ENCODE results near the gene ITIH2.

The ITIH2 gene

DNA sequence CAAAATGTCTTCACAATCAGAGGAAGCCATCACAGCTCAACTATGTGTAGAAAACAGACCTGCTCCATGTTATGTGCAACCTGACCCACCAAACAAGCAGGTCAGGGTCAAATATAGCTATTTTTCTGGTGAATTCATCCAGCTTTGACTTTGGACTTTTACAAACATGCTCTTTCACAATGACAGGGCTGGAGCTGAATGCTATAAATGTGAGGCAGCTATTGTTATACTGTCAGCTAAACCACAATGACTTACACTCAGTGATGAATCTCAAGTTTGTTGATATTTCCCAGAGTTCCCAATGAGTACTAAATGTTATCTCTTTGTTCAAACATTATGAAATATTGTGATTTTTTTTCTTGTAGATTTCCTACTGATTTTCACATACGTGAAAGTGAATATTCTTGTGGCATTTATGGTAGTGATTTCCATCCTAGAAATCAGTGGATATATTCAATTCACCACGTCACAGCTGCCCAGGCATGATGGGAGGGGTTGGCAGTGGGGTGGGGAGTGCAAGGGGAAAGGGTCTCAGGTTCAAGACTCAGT lies 2.5 kb upstream of the ITIH2 start:
- WGBS = 98% methylated on average over 2 of the region's 2 CpGs
- no peak overlapping the region for H3K4me3 ChIP-seq (ENCODE audit: low read length)

DNA sequence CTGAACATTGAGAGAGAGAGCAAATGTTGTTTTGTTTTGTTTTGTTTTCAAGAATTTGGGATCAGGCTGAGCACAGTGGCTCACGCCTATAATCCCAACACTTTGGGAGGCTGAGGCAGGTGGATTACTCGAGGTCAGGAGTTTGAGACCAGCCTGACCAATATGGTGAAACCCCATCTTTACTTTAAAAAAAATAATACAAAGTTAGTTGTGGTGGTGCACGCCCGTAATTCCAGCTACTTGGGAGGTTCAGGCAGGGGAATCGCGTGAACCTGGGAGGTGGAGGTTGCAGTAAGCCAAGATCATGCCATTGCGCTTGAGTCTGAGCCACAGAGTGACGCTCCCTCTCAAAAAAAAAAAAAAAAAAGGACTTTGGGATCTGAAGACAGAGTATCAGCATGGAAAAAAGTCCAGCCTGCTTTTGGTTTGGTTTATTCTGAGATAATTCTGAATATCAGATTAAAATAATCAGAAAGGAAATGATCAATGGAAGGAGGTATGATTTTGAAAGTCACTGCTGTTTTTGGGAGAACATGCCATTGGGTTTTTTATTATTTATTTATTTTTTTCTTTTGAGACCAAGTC lies 1.9 kb upstream of the ITIH2 start:
- WGBS = 90% methylated on average over 7 of the region's 8 CpGs
- no peaks in the 10 kb centered on the region for H3K27me3 ChIP-seq (ENCODE audit: insufficient read depth, low read length)
- H3K36me3 ChIP-seq (ENCODE audit: insufficient read depth, low read length) = no peaks in the 10 kb centered on the region
- H3K27ac ChIP-seq (ENCODE audit: low read depth, low read length) = no peak overlapping the region
- H3K4me1 ChIP-seq (ENCODE audit: insufficient read depth, low read length) = no peaks in the 10 kb centered on the region
- no peaks in the 10 kb centered on the region for H3K9me3 ChIP-seq (ENCODE audit: insufficient read depth, low read depth, low read length)
- no peak overlapping the region for H3K9ac ChIP-seq (ENCODE audit: low read depth, low read length)
- H3K4me3 ChIP-seq (ENCODE audit: low read length) = no peak overlapping the region

More for the DNA sequence above, 2.5 kb upstream of the ITIH2 start:
- Histone ChIP-seq H3K27ac (ENCODE audit: low read depth, low read length) (no peak overlapping the region), H3K9ac (ENCODE audit: low read depth, low read length) (no peak overlapping the region), H3K9me3 (ENCODE audit: insufficient read depth, low read depth, low read length) (no peaks in the 10 kb centered on the region), H3K27me3 (ENCODE audit: insufficient read depth, low read length) (no peaks in the 10 kb centered on the region), H3K36me3 (ENCODE audit: insufficient read depth, low read length) (no peaks in the 10 kb centered on the region), H3K4me1 (ENCODE audit: insufficient read depth, low read length) (no peaks in the 10 kb centered on the region)

DNA sequence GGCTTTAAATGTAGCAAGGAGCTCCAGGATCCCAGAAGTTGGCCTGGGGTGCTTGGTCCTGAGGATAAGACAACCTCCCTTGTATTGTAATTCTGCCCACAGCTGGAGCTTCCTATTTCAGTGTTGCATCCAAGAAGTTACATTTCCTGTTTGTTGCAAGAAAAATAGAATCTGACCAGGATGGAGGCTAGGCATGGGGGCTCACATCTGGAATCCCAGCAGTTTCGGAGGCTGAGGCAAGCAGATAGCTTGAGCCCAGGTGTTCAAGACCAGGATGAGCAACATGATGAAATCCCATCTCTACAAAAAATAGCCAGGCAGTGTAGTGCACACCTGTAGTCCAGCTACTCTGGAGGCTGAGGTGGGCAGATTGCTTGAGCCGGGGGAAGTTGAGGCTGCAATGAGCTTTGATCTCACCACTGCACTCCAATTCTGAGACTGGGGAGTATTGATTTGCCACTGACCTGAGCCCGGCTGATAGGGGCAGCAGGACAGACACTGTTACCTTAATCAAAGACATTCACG lies 766 bp upstream of the ITIH2 start:
- H3K4me1 ChIP-seq (ENCODE audit: insufficient read depth, low read length) = no peaks in the 10 kb centered on the region
- no peak overlapping the region for H3K9ac ChIP-seq (ENCODE audit: low read depth, low read length)
- WGBS = 92% methylated on average over 4 of the region's 4 CpGs
- no peaks in the 10 kb centered on the region for H3K9me3 ChIP-seq (ENCODE audit: insufficient read depth, low read depth, low read length)
- no peak overlapping the region for H3K27ac ChIP-seq (ENCODE audit: low read depth, low read length)
- no peak overlapping the region for H3K4me3 ChIP-seq (ENCODE audit: low read length)
- H3K27me3 ChIP-seq (ENCODE audit: insufficient read depth, low read length) = no peaks in the 10 kb centered on the region
- H3K36me3 ChIP-seq (ENCODE audit: insufficient read depth, low read length) = no peaks in the 10 kb centered on the region

DNA sequence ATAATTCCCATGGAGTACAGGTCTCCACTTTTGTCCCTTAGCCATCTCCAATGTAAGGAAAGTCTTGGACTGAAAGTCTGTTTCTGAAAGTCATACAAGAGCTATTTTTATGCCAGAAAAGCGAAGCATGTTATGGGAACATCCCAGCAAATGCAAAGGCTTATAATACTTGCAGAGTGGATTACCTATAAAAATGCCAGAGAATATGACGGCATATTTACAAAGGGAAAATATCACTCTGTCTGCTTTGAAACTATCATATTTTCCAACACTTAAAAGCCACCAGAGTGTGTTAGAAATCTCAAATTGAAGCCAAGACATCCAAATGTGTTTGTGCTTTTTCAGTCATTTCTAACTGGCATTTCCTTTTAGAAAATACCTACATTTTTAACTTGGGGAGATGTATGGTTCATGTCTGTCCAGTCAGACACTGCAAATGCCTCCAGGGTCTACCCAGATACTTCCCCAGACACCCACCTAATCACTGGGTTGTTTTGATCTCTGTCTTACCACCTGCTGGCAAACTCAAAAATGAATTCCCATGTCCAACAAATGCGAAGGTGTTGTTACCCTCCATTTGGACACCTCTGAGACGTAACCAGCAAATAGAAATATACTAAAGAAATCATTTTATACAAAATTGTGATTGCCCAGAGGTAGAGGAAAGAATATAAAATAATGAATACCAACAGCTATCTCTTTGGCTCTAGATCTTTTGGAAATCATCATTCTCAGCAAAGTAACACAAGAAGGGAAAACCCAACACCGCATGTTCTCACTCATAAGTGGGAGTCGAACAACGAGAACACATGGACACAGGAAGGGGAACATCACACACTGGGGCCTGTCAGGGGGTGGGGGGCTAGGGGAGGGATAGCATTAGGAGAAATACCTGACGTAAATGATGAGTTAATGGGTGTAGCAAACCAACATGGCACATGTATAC lies 1.2 kb downstream of the ITIH2 start:
- WGBS = 93% methylated on average over 6 of the region's 8 CpGs

DNA sequence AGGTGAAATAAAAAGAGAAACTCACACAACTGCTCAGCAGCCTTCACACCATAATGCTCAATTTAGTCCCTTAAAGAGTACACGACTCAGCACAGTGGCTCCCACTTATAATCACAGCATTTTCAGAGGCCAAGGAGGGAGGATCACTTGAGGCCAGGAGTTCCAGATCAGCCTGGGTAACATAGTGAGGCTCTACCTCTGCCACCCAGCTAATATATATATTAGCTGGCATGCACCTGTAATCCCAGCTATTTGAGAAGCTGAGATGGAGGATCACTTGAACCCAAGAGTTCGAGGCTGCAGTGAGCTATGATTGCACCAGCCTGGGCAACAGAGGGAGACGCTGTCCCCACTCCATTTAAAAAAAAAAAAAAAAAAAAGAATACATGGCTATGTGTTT lies 2.2 kb downstream of the ITIH2 start:
- Histone ChIP-seq H3K36me3 (ENCODE audit: insufficient read depth, low read length) (no peaks in the 10 kb centered on the region), H3K9ac (ENCODE audit: low read depth, low read length) (no peak overlapping the region), H3K27me3 (ENCODE audit: insufficient read depth, low read length) (no peaks in the 10 kb centered on the region), H3K4me3 (ENCODE audit: low read length) (no peak overlapping the region), H3K9me3 (ENCODE audit: insufficient read depth, low read depth, low read length) (no peaks in the 10 kb centered on the region), H3K4me1 (ENCODE audit: insufficient read depth, low read length) (no peaks in the 10 kb centered on the region), H3K27ac (ENCODE audit: low read depth, low read length) (no peak overlapping the region)
- 92% methylated on average over 2 of the region's 3 CpGs for WGBS

More for the DNA sequence above, 1.2 kb downstream of the ITIH2 start:
- Histone ChIP-seq H3K9ac (ENCODE audit: low read depth, low read length) (no peak overlapping the region), H3K36me3 (ENCODE audit: insufficient read depth, low read length) (no peaks in the 10 kb centered on the region), H3K4me1 (ENCODE audit: insufficient read depth, low read length) (no peaks in the 10 kb centered on the region), H3K27ac (ENCODE audit: low read depth, low read length) (no peak overlapping the region), H3K4me3 (ENCODE audit: low read length) (no peak overlapping the region), H3K27me3 (ENCODE audit: insufficient read depth, low read length) (no peaks in the 10 kb centered on the region), H3K9me3 (ENCODE audit: insufficient read depth, low read depth, low read length) (no peaks in the 10 kb centered on the region)

DNA sequence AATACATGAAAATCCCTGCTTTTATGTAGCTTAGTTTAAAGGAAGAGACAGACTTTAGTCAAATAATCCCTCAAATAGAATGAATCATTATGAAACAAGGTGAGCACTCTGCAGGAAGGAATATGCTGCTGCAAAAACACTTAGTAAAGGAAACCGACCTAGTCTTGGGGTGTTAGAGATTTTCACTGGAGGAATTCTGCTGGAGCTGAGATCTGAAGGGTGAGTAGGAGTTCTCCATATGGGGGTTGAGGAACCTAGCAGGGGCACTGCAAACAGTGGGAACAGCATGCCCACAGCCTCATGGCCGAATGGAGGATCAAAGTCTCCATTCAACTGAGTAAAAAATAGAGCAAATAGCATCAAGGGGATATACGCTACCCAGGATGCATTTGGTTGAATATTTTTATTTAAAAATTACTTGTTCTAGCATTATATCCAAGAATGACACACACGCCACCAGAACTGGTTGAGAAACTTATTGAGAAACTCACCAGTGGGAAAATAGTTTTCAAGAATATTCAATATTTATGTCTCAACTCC lies 3.5 kb downstream of the ITIH2 start:
- H3K4me1 ChIP-seq (ENCODE audit: insufficient read depth, low read length) = no peaks in the 10 kb centered on the region
- H3K27ac ChIP-seq (ENCODE audit: low read depth, low read length) = no peak overlapping the region
- 85% methylated on average over 2 of the region's 4 CpGs for WGBS
- no peaks in the 10 kb centered on the region for H3K36me3 ChIP-seq (ENCODE audit: insufficient read depth, low read length)
- no peaks in the 10 kb centered on the region for H3K9me3 ChIP-seq (ENCODE audit: insufficient read depth, low read depth, low read length)
- no peaks in the 10 kb centered on the region for H3K27me3 ChIP-seq (ENCODE audit: insufficient read depth, low read length)
- H3K4me3 ChIP-seq (ENCODE audit: low read length) = no peak overlapping the region
- H3K9ac ChIP-seq (ENCODE audit: low read depth, low read length) = no peak overlapping the region

DNA sequence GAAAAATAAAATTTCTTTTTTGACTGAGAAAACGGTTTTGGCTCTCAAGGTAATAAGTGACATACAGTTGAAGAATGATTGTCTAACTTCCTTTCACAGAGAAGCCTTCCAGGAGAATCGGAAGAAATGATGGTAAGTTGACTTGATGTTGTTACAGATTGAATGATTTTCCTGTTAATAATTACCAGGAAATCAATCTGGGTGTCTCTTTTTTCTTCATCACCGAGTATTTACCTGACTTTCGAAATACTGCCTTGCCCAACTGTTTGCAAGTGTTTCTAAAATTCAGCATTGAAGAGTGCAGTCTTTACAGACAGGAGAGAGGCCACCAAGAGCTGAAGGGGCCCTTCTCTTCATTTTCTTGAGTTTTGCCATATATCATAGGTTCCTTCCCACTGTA lies 4.0 kb downstream of the ITIH2 start:
- Histone ChIP-seq H3K27me3 (ENCODE audit: insufficient read depth, low read length) (no peaks in the 10 kb centered on the region), H3K4me3 (ENCODE audit: low read length) (no peak overlapping the region), H3K9ac (ENCODE audit: low read depth, low read length) (no peak overlapping the region), H3K36me3 (ENCODE audit: insufficient read depth, low read length) (no peaks in the 10 kb centered on the region), H3K27ac (ENCODE audit: low read depth, low read length) (no peak overlapping the region), H3K9me3 (ENCODE audit: insufficient read depth, low read depth, low read length) (no peaks in the 10 kb centered on the region), H3K4me1 (ENCODE audit: insufficient read depth, low read length) (no peaks in the 10 kb centered on the region)
- WGBS = 96% methylated on average over 4 of the region's 4 CpGs

DNA sequence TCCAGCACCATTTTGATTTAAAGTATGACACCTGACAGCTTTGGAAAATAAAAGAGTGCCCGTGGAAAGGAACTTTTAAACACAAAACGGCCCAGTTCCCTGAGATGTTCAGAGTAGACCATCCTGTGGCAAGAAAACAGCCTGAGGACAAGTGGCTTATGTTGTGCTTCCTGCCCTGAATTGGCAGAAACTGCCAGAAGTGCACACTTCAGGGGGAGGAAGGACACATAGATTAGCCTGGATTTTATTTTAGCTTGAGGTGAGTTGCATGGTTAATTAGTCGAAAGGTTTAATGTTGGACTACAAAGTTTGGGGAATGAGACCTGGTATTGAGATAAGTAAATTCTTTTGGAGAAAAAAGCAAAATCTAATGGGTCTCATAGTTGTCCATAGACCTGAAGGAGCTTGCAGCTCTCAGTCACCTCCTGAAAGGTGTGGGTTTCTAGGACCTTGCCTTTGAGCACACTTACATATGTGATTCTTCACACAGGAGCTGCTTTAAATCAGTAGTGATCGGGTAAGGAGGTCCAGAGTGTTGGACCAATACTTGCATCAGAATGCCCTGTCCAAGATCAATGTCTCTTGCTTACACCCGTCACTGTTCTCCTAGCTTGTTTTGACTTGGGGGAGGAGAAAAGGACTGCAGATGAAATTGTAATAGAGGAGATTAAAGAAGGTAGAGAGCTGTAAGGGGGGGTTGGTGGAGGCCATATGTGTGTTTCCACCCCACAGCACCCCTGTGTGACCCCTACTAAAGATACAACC lies 4.9 kb downstream of the ITIH2 start:
- WGBS = 93% methylated on average over 5 of the region's 5 CpGs
- Histone ChIP-seq H3K9ac (ENCODE audit: low read depth, low read length) (no peak overlapping the region), H3K4me1 (ENCODE audit: insufficient read depth, low read length) (no peaks in the 10 kb centered on the region), H3K27me3 (ENCODE audit: insufficient read depth, low read length) (no peaks in the 10 kb centered on the region), H3K36me3 (ENCODE audit: insufficient read depth, low read length) (no peaks in the 10 kb centered on the region), H3K4me3 (ENCODE audit: low read length) (no peak overlapping the region), H3K27ac (ENCODE audit: low read depth, low read length) (no peak overlapping the region), H3K9me3 (ENCODE audit: insufficient read depth, low read depth, low read length) (no peaks in the 10 kb centered on the region)

DNA sequence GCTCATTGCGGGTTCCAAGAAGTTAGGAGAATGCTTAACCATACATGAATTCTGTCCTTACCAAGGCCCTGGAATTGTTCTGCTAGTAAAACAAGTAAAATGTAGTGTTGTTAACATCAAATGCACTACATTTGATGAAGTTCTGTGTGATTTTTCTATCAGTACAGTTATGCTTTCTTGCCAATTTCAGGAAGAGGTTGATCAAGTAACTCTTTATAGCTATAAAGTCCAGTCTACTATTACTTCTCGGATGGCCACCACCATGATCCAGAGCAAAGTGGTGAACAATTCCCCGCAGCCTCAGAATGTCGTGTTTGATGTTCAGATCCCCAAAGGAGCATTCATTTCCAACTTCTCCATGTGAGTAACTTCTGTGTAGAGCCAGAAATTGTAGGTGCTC lies 5.7 kb downstream of the ITIH2 start:
- H3K36me3 ChIP-seq (ENCODE audit: insufficient read depth, low read length) = no peaks in the 10 kb centered on the region
- 94% methylated on average over 4 of the region's 4 CpGs for WGBS

DNA sequence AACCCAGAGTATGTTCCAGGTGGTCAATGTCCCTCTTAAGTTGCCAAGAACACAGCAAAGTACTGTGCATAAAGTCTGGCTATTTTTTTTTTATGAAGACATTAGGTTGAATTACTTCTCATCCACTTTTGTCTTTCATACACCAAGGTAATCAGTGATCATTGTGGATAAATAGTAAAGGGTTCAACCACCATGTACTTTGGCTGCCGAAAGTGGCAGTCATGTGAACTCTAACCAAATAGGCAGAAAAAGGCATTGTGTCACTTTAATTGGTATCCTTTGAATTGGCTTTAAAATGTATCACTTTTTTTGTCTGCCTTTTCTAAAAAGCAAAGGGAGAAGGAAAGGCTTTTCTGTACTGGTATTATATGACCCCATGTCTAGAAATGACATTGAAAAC lies 7.3 kb downstream of the ITIH2 start:
- WGBS = 97% methylated on average over 1 of the region's 1 CpG
- H3K27ac ChIP-seq (ENCODE audit: low read depth, low read length) = no peak overlapping the region
- no peak overlapping the region for H3K9ac ChIP-seq (ENCODE audit: low read depth, low read length)
- no peaks in the 10 kb centered on the region for H3K9me3 ChIP-seq (ENCODE audit: insufficient read depth, low read depth, low read length)
- H3K36me3 ChIP-seq (ENCODE audit: insufficient read depth, low read length) = no peaks in the 10 kb centered on the region
- no peaks in the 10 kb centered on the region for H3K4me1 ChIP-seq (ENCODE audit: insufficient read depth, low read length)
- no peak overlapping the region for H3K4me3 ChIP-seq (ENCODE audit: low read length)
- no peaks in the 10 kb centered on the region for H3K27me3 ChIP-seq (ENCODE audit: insufficient read depth, low read length)

More for the DNA sequence above, 5.7 kb downstream of the ITIH2 start:
- Histone ChIP-seq H3K4me1 (ENCODE audit: insufficient read depth, low read length) (no peaks in the 10 kb centered on the region), H3K9me3 (ENCODE audit: insufficient read depth, low read depth, low read length) (no peaks in the 10 kb centered on the region), H3K27ac (ENCODE audit: low read depth, low read length) (no peak overlapping the region), H3K27me3 (ENCODE audit: insufficient read depth, low read length) (no peaks in the 10 kb centered on the region), H3K9ac (ENCODE audit: low read depth, low read length) (no peak overlapping the region), H3K4me3 (ENCODE audit: low read length) (no peak overlapping the region)
